A673 (cell line): ENCODE data around the gene RAD23A.

ENCODE experiments used
- CTCF ChIP-seq: fragments of 300-800, 200-600 bp; sonication (generic); conservative IDR thresholded peaks from 2 replicates; pipeline ENCODE4 v1.5.1; 2017; ENCODE audit warnings: low read depth, mild to moderate bottlenecking, antibody characterized with exemption, low read length, moderate library complexity, mixed read lengths
- EZH2 ChIP-seq: fragments of 200-600 bp; sonication (generic); IDR thresholded peaks from 2 replicates; pipeline ENCODE4 v1.6.1; 2017; ENCODE audit warnings: borderline replicate concordance, low read depth, mild to moderate bottlenecking, mixed read lengths, antibody characterized with exemption, low read length; ENCODE audit not compliant: poor library complexity, severe bottlenecking

DNA sequence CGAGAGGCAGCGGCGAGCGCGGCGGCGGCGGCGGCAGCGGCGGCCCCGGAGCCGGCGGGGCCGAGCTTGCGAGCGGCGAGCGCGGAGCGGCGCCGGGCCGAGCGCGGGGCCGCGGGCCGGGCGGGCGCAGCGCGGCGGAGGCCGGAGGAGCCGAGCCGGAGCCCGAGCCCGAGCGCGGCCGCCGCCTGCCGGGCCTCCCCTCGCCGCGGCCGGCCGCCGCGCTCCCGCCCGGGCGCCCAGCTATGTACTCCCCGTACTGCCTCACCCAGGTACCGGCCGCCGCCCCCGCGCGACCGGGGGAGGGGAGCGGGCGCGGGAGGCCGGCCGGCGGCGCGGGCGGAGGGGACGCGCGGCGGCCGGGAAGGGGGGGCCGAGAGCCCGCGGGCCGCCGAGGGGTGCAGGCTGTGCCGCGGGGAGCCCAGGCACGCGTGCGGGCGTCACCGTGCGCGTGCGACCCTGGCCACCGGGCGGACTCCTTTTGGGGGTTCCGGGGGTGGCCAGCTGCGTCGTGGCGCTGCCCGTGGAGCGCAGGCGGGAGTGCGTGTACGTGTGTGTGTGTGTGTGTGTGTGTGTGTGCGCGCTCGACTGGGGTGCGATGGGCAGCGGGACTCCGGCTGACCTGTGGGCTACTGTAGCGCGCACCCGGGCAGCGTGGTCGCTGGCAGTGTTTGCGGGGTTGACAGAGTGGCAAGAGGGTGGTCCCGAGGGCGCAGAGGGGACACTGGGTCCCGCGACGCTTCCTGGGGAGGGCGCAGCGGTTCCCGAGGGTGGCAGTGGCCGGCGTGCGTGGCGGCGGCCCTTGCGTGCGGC is 50.1 kb downstream of the RAD23A start:
- TF ChIP-seq CTCF (no peak), EZH2 (no peak)
